ENCODE data around the gene MTHFD1L.

MTHFD1L gene

GRCh38 chr6:150830439-150831165, 34.9 kb upstream of the MTHFD1L start:
- H3K27ac ChIP-seq (ENCODE audit: low read depth, low read length): no peak overlapping the region
- H3K4me3 ChIP-seq (ENCODE audit: low read length): no peak overlapping the region
- TF ChIP-seq CTCF (IDR thresholded peaks at IDR 0.05; ENCODE audit: low read depth, low read length, poor library complexity, severe bottlenecking): no peak
- TF ChIP-seq EZH2phosphoT487 (IDR thresholded peaks at IDR 0.05; ENCODE audit: borderline replicate concordance, low read length): no peak
- H3K79me2 ChIP-seq (ENCODE audit: control insufficient read depth, low read length): 0 out of 2 replicates have a peak, but pooled peaks cover 1% of the 10 kb centered on the region
- H3K9me2 ChIP-seq (replicated peaks; ENCODE audit: control insufficient read depth, low read length): no peaks in the 10 kb centered on the region
- no peaks in the 10 kb centered on the region for H3K9me3 ChIP-seq (ENCODE audit: control insufficient read depth, insufficient read depth, low read length)
- H3K4me1 ChIP-seq (ENCODE audit: control insufficient read depth, low read length): no peaks in the 10 kb centered on the region
- no peaks in the 10 kb centered on the region for H4K20me1 ChIP-seq (ENCODE audit: control insufficient read depth, insufficient read depth, low read depth, low read length)
- no peaks in the 10 kb centered on the region for H3F3A ChIP-seq (ENCODE audit: control insufficient read depth, insufficient read depth)
- H3K27me3 ChIP-seq (ENCODE audit: control insufficient read depth, low read length): no peaks in the 10 kb centered on the region
- no peak overlapping the region for H3K4me2 ChIP-seq (ENCODE audit: low read length)
- peaks cover 50% of the 10 kb centered on the region for H3K36me3 ChIP-seq (ENCODE audit: control insufficient read depth, low read length)

GRCh38 chr6:150831577-150831976, 33.9 kb upstream of the MTHFD1L start:
- H3K79me2 ChIP-seq (ENCODE audit: control insufficient read depth, low read length): 0 out of 2 replicates have a peak, but pooled peaks cover 3% of the 10 kb centered on the region
- H3K27ac ChIP-seq (ENCODE audit: low read depth, low read length): no peak overlapping the region
- peaks cover 51% of the 10 kb centered on the region for H3K36me3 ChIP-seq (ENCODE audit: control insufficient read depth, low read length)
- no peaks in the 10 kb centered on the region for H3K27me3 ChIP-seq (ENCODE audit: control insufficient read depth, low read length)
- no peak for TF ChIP-seq CTCF (IDR thresholded peaks at IDR 0.05; ENCODE audit: low read depth, low read length, poor library complexity, severe bottlenecking)
- no peak for TF ChIP-seq EZH2phosphoT487 (IDR thresholded peaks at IDR 0.05; ENCODE audit: borderline replicate concordance, low read length)
- H3K4me3 ChIP-seq (ENCODE audit: low read length): no peak overlapping the region
- no peak overlapping the region for H3K4me2 ChIP-seq (ENCODE audit: low read length)
- no peaks in the 10 kb centered on the region for H3K9me2 ChIP-seq (replicated peaks; ENCODE audit: control insufficient read depth, low read length)
- H4K20me1 ChIP-seq (ENCODE audit: control insufficient read depth, insufficient read depth, low read depth, low read length): no peaks in the 10 kb centered on the region
- no peaks in the 10 kb centered on the region for H3F3A ChIP-seq (ENCODE audit: control insufficient read depth, insufficient read depth)
- H3K9me3 ChIP-seq (ENCODE audit: control insufficient read depth, insufficient read depth, low read length): no peaks in the 10 kb centered on the region
- H3K4me1 ChIP-seq (ENCODE audit: control insufficient read depth, low read length): no peaks in the 10 kb centered on the region

GRCh38 chr6:150835620-150836019, 29.9 kb upstream of the MTHFD1L start:
- Histone ChIP-seq H3K79me2 (ENCODE audit: control insufficient read depth, low read length) (0 out of 2 replicates have a peak, but pooled peaks cover 3% of the 10 kb centered on the region), H3K4me1 (ENCODE audit: control insufficient read depth, low read length) (no peaks in the 10 kb centered on the region), H3K4me2 (ENCODE audit: low read length) (no peak overlapping the region), H4K20me1 (ENCODE audit: control insufficient read depth, insufficient read depth, low read depth, low read length) (no peaks in the 10 kb centered on the region), H3K9me3 (ENCODE audit: control insufficient read depth, insufficient read depth, low read length) (no peaks in the 10 kb centered on the region), H3K4me3 (ENCODE audit: low read length) (no peak overlapping the region), H3K27ac (ENCODE audit: low read depth, low read length) (no peak overlapping the region), H3K36me3 (ENCODE audit: control insufficient read depth, low read length) (peaks cover 54% of the 10 kb centered on the region), H3F3A (ENCODE audit: control insufficient read depth, insufficient read depth) (no peaks in the 10 kb centered on the region), H3K27me3 (ENCODE audit: control insufficient read depth, low read length) (no peaks in the 10 kb centered on the region), H3K9me2 (replicated peaks; ENCODE audit: control insufficient read depth, low read length) (no peaks in the 10 kb centered on the region)
- TF ChIP-seq EZH2phosphoT487 (IDR thresholded peaks at IDR 0.05; ENCODE audit: borderline replicate concordance, low read length): no peak
- TF ChIP-seq CTCF (IDR thresholded peaks at IDR 0.05; ENCODE audit: low read depth, low read length, poor library complexity, severe bottlenecking): no peak

All from DOHH2 (cell line).